Hematopoietic multipotent progenitor cell treated with erythropoietin and hydrocortisone succinate and interleukin-3 and kit ligand, for 15 days (in vitro differentiated cells): Measurements from ENCODE around the gene FOXK2.

Source experiments
- DNase-seq: peaks from one replicate; pipeline ENCODE4 v3.0.0-alpha.2; 2015; ENCODE audit warnings: low spot score

The FOXK2 gene

GRCh38 chr17:82642022-82642421, 122.5 kb downstream of the FOXK2 start:
- DNase-seq: no peak

GRCh38 chr17:82644148-82644547, 124.6 kb downstream of the FOXK2 start:
- no peak for DNase-seq

- no peak for DNase-seq
Measured at GRCh38 chr17:82645516-82645915, 126.0 kb downstream of the FOXK2 start.

GRCh38 chr17:82647593-82648164, 128.1 kb downstream of the FOXK2 start:
- peak; percentile 21 for DNase-seq

GRCh38 chr17:82648165-82648668, 128.7 kb downstream of the FOXK2 start, which contains the start of gene WDR45B:
WDR45B (minus strand) TSS chr17:82648444; CDS start chr17:82648340, 104 bp downstream.
- DNase-seq: peak; percentile 92

- no peak for DNase-seq
Measured at GRCh38 chr17:82648742-82649331, 129.3 kb downstream of the FOXK2 start.

- no peak for DNase-seq
Measured at GRCh38 chr17:82649501-82650261, 130.1 kb downstream of the FOXK2 start.

- no peak for DNase-seq
Measured at GRCh38 chr17:82650723-82651122, 131.2 kb downstream of the FOXK2 start.

GRCh38 chr17:82653651-82654528, 134.4 kb downstream of the FOXK2 start:
- DNase-seq: no peak
